Neural cell (in vitro differentiated cells): ENCODE measurements around the gene FAF1. TPM values are rescaled to one million over a fixed set of nuclear protein-coding genes. Genes with fewer than 3 reads are reported as not detected.
A peak's percentile ranks its signal among the peaks of the same experiment; 100 is the strongest.

ENCODE experiments used
- H2AFZ ChIP-seq: fragments of 200-600, 300-800 bp; sonication (generic), shearing (Covaris generic); 2 replicates; pipeline ENCODE4 v1.6.0; 2014; ENCODE audit warnings: low read depth, mild to moderate bottlenecking, antibody characterized with exemption, low read length, moderate library complexity
- H3F3A ChIP-seq: fragments of 200-600 bp; shearing (Covaris generic); 2 replicates; pipeline ENCODE4 v1.6.1; 2016; ENCODE audit warnings: mild to moderate bottlenecking, moderate library complexity, mixed read lengths, antibody characterized with exemption, low read length; ENCODE audit not compliant: insufficient read depth, poor library complexity, severe bottlenecking
- H3K27ac ChIP-seq: fragments of 200-600, 300-800 bp; sonication (generic), shearing (Covaris generic); 2 replicates; pipeline ENCODE4 v1.5.1; 2014; ENCODE audit warnings: mild to moderate bottlenecking, low read length, moderate library complexity
- H3K27me3 ChIP-seq: fragments of 300-800, 200-600 bp; sonication (generic), shearing (Covaris generic); 2 replicates; pipeline ENCODE4 v1.6.0; 2014; ENCODE audit warnings: mild to moderate bottlenecking, low read depth, low read length, moderate library complexity; ENCODE audit not compliant: insufficient read depth
- H3K36me3 ChIP-seq: fragments of 300-800, 200-600 bp; sonication (generic), shearing (Covaris generic); 2 replicates; pipeline ENCODE4 v1.5.1; 2014; ENCODE audit warnings: mild to moderate bottlenecking, antibody characterized with exemption, low read length, moderate library complexity; ENCODE audit not compliant: insufficient read depth
- H3K4me2 ChIP-seq: fragments of 300-800, 200-600 bp; sonication (generic), shearing (Covaris generic); 2 replicates; pipeline ENCODE4 v1.6.0; 2014; ENCODE audit warnings: mild to moderate bottlenecking, low read length
- H3K4me3 ChIP-seq: fragments of 300-800, 200-600 bp; sonication (generic), shearing (Covaris generic); 2 replicates; pipeline ENCODE4 v1.5.1; 2014; ENCODE audit warnings: mild to moderate bottlenecking, low read length, moderate library complexity
- H3K79me2 ChIP-seq: fragments of 200-600 bp; shearing (Covaris generic); replicated peaks from 2 replicates; pipeline ENCODE4 v1.6.0; 2014; ENCODE audit warnings: mild to moderate bottlenecking, low read length, moderate library complexity; ENCODE audit not compliant: insufficient read depth
- H3K9ac ChIP-seq: fragments of 300-800, 200-600 bp; sonication (generic), shearing (Covaris generic); 2 replicates; pipeline ENCODE4 v1.6.1; 2016; ENCODE audit warnings: mild to moderate bottlenecking, low read length, mixed read lengths
- H3K9me2 ChIP-seq: fragments of 200-600 bp; shearing (Covaris generic); 2 replicates; pipeline ENCODE4 v1.6.1; 2016; ENCODE audit warnings: mild to moderate bottlenecking, low read length, mixed read lengths; ENCODE audit not compliant: insufficient read depth
- H3K9me3 ChIP-seq: fragments of 200-600, 300-800 bp; sonication (generic), shearing (Covaris generic); 2 replicates; pipeline ENCODE4 v1.6.1; 2016; ENCODE audit warnings: mild to moderate bottlenecking, mixed run types, low read length, moderate library complexity, mixed read lengths
- H4K20me1 ChIP-seq: fragments of 200-600 bp; shearing (Covaris generic); 2 replicates; pipeline ENCODE4 v1.6.1; 2016; ENCODE audit warnings: mild to moderate bottlenecking, mixed run types; ENCODE audit not compliant: insufficient read depth
- CTCF ChIP-seq: fragments of 450-650 bp; IDR thresholded peaks from 2 replicates; pipeline ENCODE4 v1.5.1; 2014; ENCODE audit warnings: antibody characterized with exemption, mild to moderate bottlenecking, moderate library complexity; ENCODE audit not compliant: poor library complexity, severe bottlenecking
- EP300 ChIP-seq: fragments of 450-650 bp; conservative IDR thresholded peaks from 2 replicates; pipeline ENCODE4 v1.6.1; 2014; ENCODE audit warnings: antibody characterized with exemption, mild to moderate bottlenecking, moderate library complexity; ENCODE audit not compliant: poor library complexity, severe bottlenecking
- EZH2 ChIP-seq: fragments of 200-600, 300-800 bp; shearing (Covaris generic), sonication (generic); IDR thresholded peaks from 2 replicates; pipeline ENCODE4 v1.6.1; 2014; ENCODE audit warnings: antibody characterized with exemption, low read length, borderline replicate concordance, mild to moderate bottlenecking; ENCODE audit not compliant: insufficient read depth, poor library complexity, severe bottlenecking
- MXI1 ChIP-seq: fragments of 450-650 bp; conservative IDR thresholded peaks from 2 replicates; pipeline ENCODE4 v1.6.1; 2014; ENCODE audit warnings: antibody characterized with exemption, mild to moderate bottlenecking; ENCODE audit not compliant: poor library complexity, severe bottlenecking
- POLR2AphosphoS5 ChIP-seq: IDR thresholded peaks from 2 replicates; pipeline ENCODE4 v1.6.1; 2012
- RAD21 ChIP-seq: fragments of 450-650 bp; conservative IDR thresholded peaks from 2 replicates; pipeline ENCODE4 v1.6.1; 2014; ENCODE audit warnings: antibody characterized with exemption, mild to moderate bottlenecking, moderate library complexity
- REST ChIP-seq: IDR thresholded peaks from 2 replicates; pipeline ENCODE4 v1.6.1; 2012; ENCODE audit warnings: borderline replicate concordance
- SMC3 ChIP-seq: fragments of 450-650 bp; conservative IDR thresholded peaks from 2 replicates; pipeline ENCODE4 v1.6.1; 2014; ENCODE audit warnings: antibody characterized with exemption, mild to moderate bottlenecking, moderate library complexity; ENCODE audit not compliant: poor library complexity
- TAF1 ChIP-seq: IDR thresholded peaks from 2 replicates; pipeline ENCODE4 v1.6.1; 2012; ENCODE audit warnings: low read depth
- polyA plus RNA-seq: library from polyadenylated mRNA; depleted of rRNA; stranded (reverse); fragments of >200 nt; gene quantifications from 2 replicates; pipeline ENCODE4 v1.2.3, GENCODE V29; 2014

Gene FAF1
- polyA plus RNA-seq, 1 donor from 2014 or later, result 52.1 TPM

- H3K27ac ChIP-seq, result no peak overlapping the region
- no peaks in the 10 kb centered on the region for H3K9me2 ChIP-seq
- H3F3A ChIP-seq, result no peaks in the 10 kb centered on the region
- no peaks in the 10 kb centered on the region for H3K9me3 ChIP-seq
- H3K79me2 ChIP-seq, result no peaks in the 10 kb centered on the region
- H3K4me3 ChIP-seq, result peak overlapping the region; percentile 67
- no peak overlapping the region for H3K4me2 ChIP-seq
- H3K27me3 ChIP-seq, result peaks cover 98% of the 10 kb centered on the region
- H3K36me3 ChIP-seq, result no peaks in the 10 kb centered on the region
- no peak for TF ChIP-seq REST
- TF ChIP-seq CTCF, result peak; percentile 14
- TF ChIP-seq MXI1, result peak; percentile 8
- TF ChIP-seq TAF1, result no peak
- no peaks in the 10 kb centered on the region for H4K20me1 ChIP-seq
- peak overlapping the region; percentile 29 for H3K9ac ChIP-seq
- H2AFZ ChIP-seq, result no peak overlapping the region
These were observed 538.7 kb downstream of the FAF1 start for GRCh38 chr1:50421366-50421748.

- H3K9me2 ChIP-seq, result no peaks in the 10 kb centered on the region
- no peaks in the 10 kb centered on the region for H3K36me3 ChIP-seq
- H2AFZ ChIP-seq, result no peak overlapping the region
- H3F3A ChIP-seq, result no peaks in the 10 kb centered on the region
- H3K79me2 ChIP-seq, result no peaks in the 10 kb centered on the region
- H3K27ac ChIP-seq, result no peak overlapping the region
- no peaks in the 10 kb centered on the region for H3K9me3 ChIP-seq
- peak overlapping the region; percentile 29 for H3K9ac ChIP-seq
- H3K4me2 ChIP-seq, result no peak overlapping the region
- peak overlapping the region; percentile 67 for H3K4me3 ChIP-seq
- peaks cover 98% of the 10 kb centered on the region for H3K27me3 ChIP-seq
- TF ChIP-seq EP300, result peak; percentile 25
- TF ChIP-seq CTCF, result peak; percentile 50
- TF ChIP-seq EZH2, result peak; percentile 66
- TF ChIP-seq TAF1, result no peak
- peak; percentile 34 for TF ChIP-seq MXI1
- no peak for TF ChIP-seq REST
- peak; percentile 26 for TF ChIP-seq RAD21
- TF ChIP-seq POLR2AphosphoS5, result peak; percentile 76
- TF ChIP-seq SMC3, result peak; percentile 26
- H4K20me1 ChIP-seq, result no peaks in the 10 kb centered on the region
These were observed 539.2 kb downstream of the FAF1 start for GRCh38 chr1:50420689-50421365.
